Ishikawa (cell line): ENCODE measurements around the gene ARSB.

Experiments
- CEBPB ChIP-seq: IDR thresholded peaks from 2 replicates; pipeline ENCODE4 v1.6.1; 2012
- CREB1 ChIP-seq: IDR thresholded peaks from 2 replicates; pipeline ENCODE4 v1.6.1; 2012; ENCODE audit warnings: low read depth
- EGR1 ChIP-seq: IDR thresholded peaks from 2 replicates; pipeline ENCODE4 v1.6.1; 2012
- EP300 ChIP-seq: IDR thresholded peaks from 2 replicates; pipeline ENCODE4 v1.6.1; 2012; ENCODE audit warnings: borderline replicate concordance
- FOXM1 ChIP-seq: IDR thresholded peaks from 2 replicates; pipeline ENCODE4 v1.6.1; 2012; ENCODE audit warnings: low read depth, borderline replicate concordance
- MAX ChIP-seq: IDR thresholded peaks from 2 replicates; pipeline ENCODE4 v1.6.1; 2012
- NFIC ChIP-seq: IDR thresholded peaks from 2 replicates; pipeline ENCODE4 v1.6.1; 2012
- RAD21 ChIP-seq: IDR thresholded peaks from 2 replicates; pipeline ENCODE4 v1.6.1; 2012; ENCODE audit warnings: low read depth
- REST ChIP-seq: IDR thresholded peaks from 2 replicates; pipeline ENCODE4 v1.6.1; 2012; ENCODE audit warnings: low read depth, mild to moderate bottlenecking
- TAF1 ChIP-seq: IDR thresholded peaks from 2 replicates; pipeline ENCODE4 v1.6.1; 2012; ENCODE audit warnings: low read depth, mild to moderate bottlenecking
- TCF12 ChIP-seq: IDR thresholded peaks from 2 replicates; pipeline ENCODE4 v1.6.1; 2012; ENCODE audit warnings: low read depth
- TEAD4 ChIP-seq: IDR thresholded peaks from 2 replicates; pipeline ENCODE4 v1.6.1; 2012
- USF1 ChIP-seq: IDR thresholded peaks from 2 replicates; pipeline ENCODE4 v1.6.1; 2012
- YY1 ChIP-seq: IDR thresholded peaks from 2 replicates; pipeline ENCODE4 v1.6.1; 2012; ENCODE audit warnings: low read depth
- ZBTB7A ChIP-seq: IDR thresholded peaks from 2 replicates; pipeline ENCODE4 v1.6.1; 2012; ENCODE audit warnings: low read depth

ARSB gene

GRCh38 chr5:78995521-78996007 is 10.5 kb upstream of the ARSB start:
- TF ChIP-seq EP300 (no peak), FOXM1 (no peak), MAX (no peak), REST (no peak), ZBTB7A (no peak), NFIC (no peak), TEAD4 (no peak)

GRCh38 chr5:78993165-78993564 is 8.1 kb upstream of the ARSB start:
- no peak for TF ChIP-seq CEBPB
- TF ChIP-seq NFIC: no peak
- TF ChIP-seq CREB1: no peak
- no peak for TF ChIP-seq EGR1
- no peak for TF ChIP-seq FOXM1
- TF ChIP-seq TCF12: no peak
- no peak for TF ChIP-seq ZBTB7A
- TF ChIP-seq TAF1: no peak
- TF ChIP-seq RAD21: no peak
- no peak for TF ChIP-seq USF1
- TF ChIP-seq TEAD4: no peak
- TF ChIP-seq REST: no peak
- no peak for TF ChIP-seq EP300
- TF ChIP-seq MAX: no peak

GRCh38 chr5:78992146-78992545 is 7.0 kb upstream of the ARSB start:
- TF ChIP-seq CREB1: no peak

GRCh38 chr5:78989080-78989479 is 4.0 kb upstream of the ARSB start:
- TF ChIP-seq CREB1: no peak
- TF ChIP-seq FOXM1: no peak
- no peak for TF ChIP-seq TEAD4
- no peak for TF ChIP-seq REST
- no peak for TF ChIP-seq CEBPB
- no peak for TF ChIP-seq USF1
- no peak for TF ChIP-seq TAF1
- no peak for TF ChIP-seq TCF12
- no peak for TF ChIP-seq RAD21
- no peak for TF ChIP-seq EP300
- TF ChIP-seq NFIC: no peak
- no peak for TF ChIP-seq YY1
- no peak for TF ChIP-seq EGR1
- TF ChIP-seq ZBTB7A: no peak
- TF ChIP-seq MAX: no peak

GRCh38 chr5:78985725-78986223 is 664 bp upstream of the ARSB start:
- TF ChIP-seq NFIC: no peak
- no peak for TF ChIP-seq TEAD4
- TF ChIP-seq EP300: no peak
- TF ChIP-seq MAX: no peak
- no peak for TF ChIP-seq CREB1
- TF ChIP-seq USF1: no peak
- TF ChIP-seq ZBTB7A: no peak
- no peak for TF ChIP-seq TAF1
- no peak for TF ChIP-seq RAD21
